OCI-LY3 (cell line): ENCODE measurements around the gene UNC13D.

Source experiments
- H2AFZ ChIP-seq: fragments of 200-600, 300-600 bp; shearing (Covaris generic); 2 replicates; pipeline ENCODE4 v1.6.0; 2014; ENCODE audit warnings: antibody characterized with exemption, low read depth, low read length
- H3K27ac ChIP-seq: fragments of 200-600, 300-600 bp; sonication (generic); 2 replicates; pipeline ENCODE4 v1.5.1; 2014; ENCODE audit warnings: mild to moderate bottlenecking, low read length, moderate library complexity, mixed read lengths
- H3K27me3 ChIP-seq: fragments of 200-600, 300-600 bp; sonication (generic); 2 replicates; pipeline ENCODE4 v1.6.1; 2014; ENCODE audit warnings: low read depth, low read length, mixed read lengths
- H3K36me3 ChIP-seq: fragments of 200-600, 300-600 bp; sonication (generic); replicated peaks from 2 replicates; pipeline ENCODE3; 2014; ENCODE audit warnings: low read depth, low read length, mixed read lengths
- H3K4me1 ChIP-seq: fragments of 300-600, 200-600 bp; sonication (generic); 2 replicates; pipeline ENCODE4 v1.6.1; 2014; ENCODE audit warnings: low read length, mixed read lengths
- H3K4me2 ChIP-seq: fragments of 200-600, 300-600 bp; sonication (generic); 2 replicates; pipeline ENCODE4 v1.6.1; 2014; ENCODE audit warnings: low read length, mixed read lengths
- H3K4me3 ChIP-seq: fragments of 300-600, 200-600 bp; sonication (generic); 2 replicates; pipeline ENCODE4 v1.5.1; 2014; ENCODE audit warnings: antibody characterized with exemption, mild to moderate bottlenecking, low read length, moderate library complexity
- H3K79me2 ChIP-seq: fragments of 300-600, 200-600 bp; shearing (Covaris generic); 2 replicates; pipeline ENCODE4 v1.6.1; 2014; ENCODE audit warnings: mild to moderate bottlenecking, low read length, mixed read lengths
- H3K9ac ChIP-seq: fragments of 300-600, 200-600 bp; shearing (Covaris generic); 2 replicates; pipeline ENCODE4 v1.6.0; 2014; ENCODE audit warnings: mild to moderate bottlenecking, low read length, moderate library complexity
- H3K9me3 ChIP-seq: fragments of 200-600, 300-600 bp; shearing (Covaris generic); 2 replicates; pipeline ENCODE4 v1.6.1; 2014; ENCODE audit warnings: low read length, mixed read lengths; ENCODE audit not compliant: insufficient read depth
- H4K20me1 ChIP-seq: fragments of 200-600, 300-600 bp; sonication (generic); 2 replicates; pipeline ENCODE4 v1.6.1; 2016; ENCODE audit warnings: low read length, mixed read lengths; ENCODE audit not compliant: insufficient read depth
- CTCF ChIP-seq: fragments of 200-600, 300-600 bp; sonication (generic); IDR thresholded peaks from 2 replicates; pipeline ENCODE4 v1.5.1; 2014; ENCODE audit warnings: antibody characterized with exemption, low read length, low read depth
- EZH2phosphoT487 ChIP-seq: fragments of 200-600 bp; shearing (Covaris generic); IDR thresholded peaks from 2 replicates; pipeline ENCODE4 v1.6.1; 2018; ENCODE audit warnings: antibody characterized with exemption, mixed run types, low read depth

Gene UNC13D

GRCh38 chr17:75783803-75784472 is 60.3 kb downstream of the UNC13D start:
- Histone ChIP-seq H3K36me3 (peaks cover 9% of the 10 kb centered on the region), H3K79me2 (peaks cover 45% of the 10 kb centered on the region), H3K9me3 (peaks cover 4% of the 10 kb centered on the region; the same call in 1 of the 2 replicates), H3K27ac (peak overlapping the region; percentile 90), H3K4me1 (peaks cover 40% of the 10 kb centered on the region), H3K27me3 (no peaks in the 10 kb centered on the region), H3K4me3 (peak overlapping the region; percentile 83), H3K9ac (peak overlapping the region; percentile 97), H3K4me2 (peak overlapping the region; percentile 98), H4K20me1 (peaks cover 5% of the 10 kb centered on the region), H2AFZ (peak overlapping the region; percentile 68)
- TF ChIP-seq EZH2phosphoT487: no peak
- no peak for TF ChIP-seq CTCF

- Histone ChIP-seq H3K9ac (peak overlapping the region; percentile 97), H2AFZ (0 out of 2 replicates have a peak overlapping the region, but pooled peaks have one; percentile 68), H3K27me3 (no peaks in the 10 kb centered on the region), H3K79me2 (peaks cover 47% of the 10 kb centered on the region), H3K4me3 (peak overlapping the region; percentile 83), H3K9me3 (peaks cover 4% of the 10 kb centered on the region; the same call in 1 of the 2 replicates), H4K20me1 (peaks cover 12% of the 10 kb centered on the region), H3K36me3 (peaks cover 16% of the 10 kb centered on the region), H3K4me1 (peaks cover 46% of the 10 kb centered on the region), H3K4me2 (peak overlapping the region; percentile 98), H3K27ac (peak overlapping the region; percentile 90)
- TF ChIP-seq CTCF: peak; percentile 72
- TF ChIP-seq EZH2phosphoT487: no peak
These were observed 61.0 kb downstream of the UNC13D start for GRCh38 chr17:75783069-75783783.

- peak overlapping the region; percentile 29; the same call in 1 of the 2 replicates for H3K27ac ChIP-seq
- peaks cover 41% of the 10 kb centered on the region for H3K4me1 ChIP-seq
- TF ChIP-seq EZH2phosphoT487 (no peak), CTCF (no peak)
- H3K4me3 ChIP-seq: peak overlapping the region; percentile 63
- H3K9me3 ChIP-seq: peaks cover 4% of the 10 kb centered on the region; the same call in 1 of the 2 replicates
- H3K4me2 ChIP-seq: peak overlapping the region; percentile 68
- H3K36me3 ChIP-seq: peaks cover 37% of the 10 kb centered on the region
- H3K79me2 ChIP-seq: peaks cover 24% of the 10 kb centered on the region
- H4K20me1 ChIP-seq: peaks cover 34% of the 10 kb centered on the region
- peak overlapping the region; percentile 63 for H2AFZ ChIP-seq
- H3K27me3 ChIP-seq: no peaks in the 10 kb centered on the region
- 0 out of 2 replicates have a peak overlapping the region, but pooled peaks have one; percentile 22 for H3K9ac ChIP-seq
These were observed 64.0 kb downstream of the UNC13D start for GRCh38 chr17:75779987-75780889.
